Lower leg skin (tissue), 3 donors: ENCODE results near the gene PNPO.

Experiments used
- CTCF ChIP-seq, 3 donors: fragments of 450-650 bp; IDR thresholded peaks; one replicate each; pipeline ENCODE4 v1.5.1; 2016; ENCODE audit warnings: antibody characterized with exemption in 3 of 3, mild to moderate bottlenecking in 3 of 3, moderate library complexity in 2 of 3
- POLR2A ChIP-seq, 2 donors: fragments of 450-650 bp; IDR thresholded peaks; one replicate each; pipeline ENCODE4 v1.6.1; 2016 to 2017; ENCODE audit warnings: antibody characterized with exemption in 2 of 2, mild to moderate bottlenecking in 1 of 2, moderate library complexity in 1 of 2

GRCh38 chr17:47990962-47991731 is 49.8 kb downstream of the PNPO start:
- TF ChIP-seq POLR2A (IDR thresholded peaks at IDR 0.05) (no peak), CTCF (IDR thresholded peaks at IDR 0.05) (no peak)
